Measurements from ENCODE around the gene CHORDC1.
"Not testable (repeated sequence)": the region's sequence is repeated elsewhere in the genome, so short reads cannot be mapped to it uniquely, and the experiment has no call there.

The CHORDC1 gene

GRCh38 chr11:90216611-90217010 is 6.2 kb downstream of the CHORDC1 start:
- no peak for DNase-seq (ENCODE audit: low read depth in 2 of 2)

DNA sequence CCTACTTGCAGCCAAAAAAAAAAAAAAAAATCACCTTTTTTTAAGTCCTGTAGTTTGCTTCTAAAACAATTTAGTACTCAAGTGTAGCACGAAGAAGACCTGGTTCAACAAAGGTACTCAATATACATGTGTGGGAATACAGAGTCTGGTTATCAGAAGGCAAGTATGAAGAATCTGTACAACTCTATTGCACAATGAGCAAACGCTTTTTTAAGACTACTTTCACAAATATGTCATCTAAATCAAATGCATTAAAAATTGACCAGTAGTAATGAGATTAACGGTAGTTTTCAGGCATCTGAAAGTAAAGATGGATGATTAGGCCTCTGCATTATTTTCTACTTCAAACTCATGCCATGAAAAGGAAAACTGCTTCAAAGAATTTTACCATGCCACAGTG is 9.5 kb downstream of the CHORDC1 start:
- DNase-seq (ENCODE audit: low read depth in 2 of 2), result no peak

DNA sequence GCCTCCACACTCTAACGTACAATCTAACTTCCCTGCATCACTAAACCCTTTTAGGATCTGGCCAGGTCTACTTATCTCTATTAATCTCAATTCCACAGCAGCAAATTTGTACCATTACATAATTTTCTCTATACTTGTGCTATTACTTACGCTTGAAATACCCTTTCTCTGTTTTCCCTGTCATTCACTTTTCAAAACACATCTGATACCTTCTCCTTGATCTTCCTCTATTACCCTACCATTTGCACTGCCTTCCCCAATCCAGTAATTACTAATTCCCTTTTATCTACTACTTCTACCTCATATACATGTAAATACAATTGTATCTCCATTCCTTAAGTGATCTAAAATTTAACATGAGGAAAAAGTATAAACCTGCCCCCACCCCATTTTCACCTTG is 14.0 kb downstream of the CHORDC1 start:
- no peak for DNase-seq (ENCODE audit: low read depth in 2 of 2)

GRCh38 chr11:90207992-90208391 is 14.9 kb downstream of the CHORDC1 start:
- not testable (repeated sequence) for DNase-seq (ENCODE audit: low read depth in 2 of 2)

DNA sequence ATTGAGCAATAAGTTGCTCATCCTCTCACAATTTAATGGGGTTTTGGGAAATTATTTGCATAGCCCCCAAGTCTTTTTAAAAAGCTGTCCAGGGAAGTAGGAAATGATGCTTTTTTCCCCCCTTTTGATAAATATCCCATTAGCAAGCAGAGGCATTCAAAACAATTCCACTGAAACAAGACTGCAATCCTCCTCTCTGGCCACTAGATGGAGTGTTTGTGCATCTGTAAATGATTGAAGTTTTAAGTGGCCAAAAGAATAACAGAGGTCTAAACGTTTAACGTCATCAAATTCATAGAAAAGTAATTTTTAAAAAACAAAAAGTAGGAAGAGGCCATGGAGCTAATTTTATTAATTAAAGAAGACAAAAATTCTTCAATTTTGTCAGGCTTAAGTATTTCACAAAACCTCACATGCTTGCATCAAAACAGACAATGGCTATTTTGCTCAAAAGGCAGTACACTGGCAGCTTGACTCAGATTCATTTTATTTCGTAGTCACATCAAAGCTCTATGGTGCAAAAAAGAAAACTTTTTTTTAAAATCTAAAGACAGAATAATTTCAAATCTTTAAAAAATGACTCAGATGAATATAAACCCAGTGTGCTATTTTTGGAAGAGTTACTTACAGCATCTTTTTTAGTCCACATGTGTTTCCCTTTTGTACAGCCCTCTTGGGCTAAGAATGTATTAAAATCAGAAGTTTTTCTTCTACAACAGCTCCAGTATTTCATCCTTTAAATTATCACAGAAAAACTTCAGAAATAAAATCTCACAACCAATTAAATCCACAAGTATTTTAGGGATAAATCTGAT is 17.8 kb downstream of the CHORDC1 start:
- DNase-seq (ENCODE audit: low read depth in 2 of 2), result no peak

DNA sequence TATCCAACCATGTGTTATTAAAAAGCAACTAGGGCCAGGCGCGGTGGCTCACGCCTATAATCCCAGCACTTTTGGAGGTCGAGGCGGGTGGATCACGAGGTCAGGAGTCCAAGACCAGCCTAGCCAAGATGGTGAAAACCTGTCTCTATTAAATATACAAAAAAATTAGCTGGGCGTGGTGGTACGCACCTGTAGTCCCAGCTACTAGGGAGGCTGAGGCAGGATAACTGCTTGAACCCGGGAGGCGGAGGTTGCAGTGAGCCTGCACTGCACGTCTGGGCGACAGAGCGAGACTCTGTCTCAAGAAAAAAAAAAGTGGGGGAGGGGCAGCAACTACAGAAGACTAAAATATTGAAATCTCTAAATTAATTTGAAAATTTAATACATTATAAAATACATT is 18.4 kb downstream of the CHORDC1 start:
- DNase-seq (ENCODE audit: low read depth in 2 of 2), result no peak

DNA sequence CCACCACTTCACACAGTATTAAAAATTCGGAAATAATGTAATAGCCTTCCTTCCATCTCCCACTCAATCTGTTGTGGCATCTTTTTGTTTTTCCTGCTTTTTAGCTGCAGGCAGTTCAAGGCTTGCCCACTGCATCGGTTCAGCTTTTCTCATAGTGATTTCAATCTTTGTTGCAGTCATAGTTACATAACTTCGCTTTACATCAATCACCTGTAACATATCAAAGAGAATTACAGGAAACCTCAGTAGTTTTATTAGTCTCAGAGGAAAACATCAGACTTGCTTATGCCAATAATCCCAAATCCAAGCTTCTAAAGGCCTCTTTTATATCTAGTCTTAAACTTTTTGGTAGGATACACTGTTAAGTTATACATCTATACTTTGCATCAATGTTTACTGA is 20.5 kb downstream of the CHORDC1 start:
- no peak for DNase-seq (ENCODE audit: low read depth in 2 of 2)

GRCh38 chr11:90197377-90197776 is 25.5 kb downstream of the CHORDC1 start:
- no peak for DNase-seq (ENCODE audit: low read depth in 2 of 2)

DNA sequence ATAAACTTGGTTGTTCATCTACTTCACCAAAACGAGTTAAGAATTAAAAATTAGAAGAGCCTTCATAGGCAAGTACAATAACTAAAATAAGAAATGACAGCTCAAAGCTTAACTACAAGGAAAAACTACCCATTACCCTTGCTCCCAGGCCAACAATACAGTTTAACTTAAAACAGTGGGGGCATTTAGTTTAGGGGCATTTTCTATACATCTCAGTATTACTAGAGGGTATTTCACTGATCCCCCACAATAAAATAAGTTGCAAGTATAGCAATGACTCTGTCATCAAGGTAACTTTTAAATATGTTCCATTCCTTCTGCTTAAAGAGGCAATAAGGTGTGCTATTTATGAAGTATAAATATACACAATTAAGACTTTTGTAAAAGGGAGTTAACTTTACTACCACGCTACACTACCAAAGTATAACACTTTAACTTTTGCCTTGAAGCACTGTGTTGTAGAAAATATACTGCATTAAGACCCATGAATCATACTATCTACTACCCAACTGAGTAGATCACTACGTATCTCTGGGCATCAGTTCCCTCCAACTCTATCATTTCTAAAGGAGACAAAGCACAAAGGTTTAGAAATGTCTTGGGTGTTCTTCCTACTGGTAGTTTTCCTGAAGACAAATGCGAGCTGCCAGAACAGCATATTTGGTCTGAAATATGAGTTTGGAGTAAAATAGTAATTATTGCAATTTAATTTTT is 29.8 kb downstream of the CHORDC1 start:
- no peak for DNase-seq (ENCODE audit: low read depth in 2 of 2)

DNA sequence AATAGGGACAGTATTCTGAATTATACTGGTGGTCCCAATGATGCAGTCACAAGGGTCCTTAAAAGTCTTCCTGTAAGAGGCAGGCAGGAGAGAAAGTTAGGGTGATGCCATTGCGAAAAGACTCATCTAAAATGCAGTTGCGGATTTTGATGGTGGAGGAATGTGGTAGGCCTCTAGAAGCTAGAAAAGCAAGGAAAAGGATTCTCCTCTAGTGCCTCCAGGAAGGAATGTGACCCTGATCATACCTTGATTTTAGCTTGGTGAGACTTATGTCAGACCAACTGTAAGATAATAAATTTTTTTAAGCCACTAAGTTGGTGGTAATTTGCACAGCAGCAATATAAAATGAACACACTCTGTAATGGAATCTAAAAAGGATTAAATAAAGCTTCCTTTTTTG is 33.8 kb downstream of the CHORDC1 start:
- no peak for DNase-seq (ENCODE audit: low read depth in 2 of 2)

DNA sequence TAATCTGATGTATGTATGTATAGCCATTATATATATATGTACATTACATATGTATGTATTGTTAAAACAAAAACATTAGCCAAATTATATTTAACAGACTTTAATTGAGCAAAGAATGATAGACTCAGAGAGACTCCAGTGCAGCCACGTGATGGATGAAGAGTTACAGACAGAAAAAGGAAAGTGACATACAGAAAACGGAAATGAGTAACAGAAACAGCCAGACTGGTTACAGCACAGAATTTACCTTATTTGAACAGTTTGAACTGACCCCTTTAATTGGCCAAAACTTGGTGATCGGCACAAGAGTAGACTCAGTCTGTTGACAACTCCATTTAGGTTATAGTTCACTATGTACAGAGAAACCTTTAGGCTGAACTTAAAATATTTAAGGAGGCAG is 35.0 kb downstream of the CHORDC1 start:
- no peak for DNase-seq (ENCODE audit: low read depth in 2 of 2)

- DNase-seq (ENCODE audit: low read depth in 2 of 2), result no peak
These were observed 42.9 kb downstream of the CHORDC1 start for GRCh38 chr11:90179923-90180322.

DNA sequence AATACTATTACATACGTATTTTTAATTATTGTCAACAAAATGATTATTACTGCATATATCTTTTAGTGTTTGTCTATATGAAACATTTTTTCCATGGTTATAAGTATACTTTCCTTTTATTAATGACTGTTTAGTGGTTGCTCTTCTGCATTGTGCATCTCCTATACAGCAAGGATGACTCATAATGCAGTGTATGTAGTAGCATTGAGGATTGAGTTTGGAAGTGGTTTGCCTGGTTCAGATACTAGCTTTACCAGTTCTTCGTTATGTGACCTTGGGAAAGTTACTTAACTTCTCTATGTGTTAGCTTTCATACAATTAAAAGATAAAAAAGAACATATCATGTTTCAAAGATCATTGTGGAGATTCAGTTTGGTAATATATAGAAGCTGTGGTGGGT is 44.1 kb downstream of the CHORDC1 start:
- no peak for DNase-seq (ENCODE audit: low read depth in 2 of 2)

DNA sequence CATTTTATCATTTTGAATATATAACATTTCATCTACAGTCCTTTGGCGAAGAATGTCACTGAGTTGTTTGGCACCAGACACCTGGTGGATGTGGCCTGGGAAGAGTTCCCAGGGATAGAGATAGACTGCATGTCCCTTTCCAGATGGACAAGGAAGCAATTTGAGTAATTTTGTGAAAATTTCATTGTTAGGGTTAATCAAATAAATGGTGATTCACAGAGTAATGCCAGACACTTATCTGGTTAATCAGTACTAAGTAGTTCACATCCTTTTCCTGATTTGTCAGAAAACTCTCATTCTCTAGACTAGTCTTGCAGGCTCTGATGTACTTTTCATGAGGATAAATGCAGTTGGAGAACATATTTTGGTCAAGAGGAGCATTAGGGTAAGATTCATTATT is 46.8 kb downstream of the CHORDC1 start:
- DNase-seq (ENCODE audit: low read depth in 2 of 2), result no peak

DNA sequence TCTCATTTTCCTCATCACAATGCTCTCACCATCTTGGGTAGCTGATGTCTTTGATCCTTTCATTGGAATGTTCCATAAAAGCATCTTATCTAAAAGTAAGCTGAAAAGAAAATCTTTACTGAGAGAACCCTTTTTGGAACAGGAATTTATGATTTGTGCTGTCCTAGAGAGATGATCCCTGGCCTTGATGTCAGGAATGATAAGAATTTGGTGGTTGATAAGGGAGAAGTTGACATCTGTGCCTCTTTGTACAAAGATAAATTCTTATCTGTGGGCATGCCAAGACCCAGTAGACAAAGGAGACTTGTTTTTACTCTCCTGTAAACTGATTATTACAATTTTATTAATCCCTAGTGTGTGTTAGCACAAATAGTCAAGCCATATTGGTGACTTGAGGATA is 51.5 kb downstream of the CHORDC1 start:
- DNase-seq (ENCODE audit: low read depth in 2 of 2), result no peak

GRCh38 chr11:90168571-90168970 is 54.3 kb downstream of the CHORDC1 start:
- DNase-seq (ENCODE audit: low read depth in 2 of 2), result no peak

GRCh38 chr11:90167704-90168103 is 55.1 kb downstream of the CHORDC1 start:
- not testable (repeated sequence) for DNase-seq (ENCODE audit: low read depth in 2 of 2)

DNA sequence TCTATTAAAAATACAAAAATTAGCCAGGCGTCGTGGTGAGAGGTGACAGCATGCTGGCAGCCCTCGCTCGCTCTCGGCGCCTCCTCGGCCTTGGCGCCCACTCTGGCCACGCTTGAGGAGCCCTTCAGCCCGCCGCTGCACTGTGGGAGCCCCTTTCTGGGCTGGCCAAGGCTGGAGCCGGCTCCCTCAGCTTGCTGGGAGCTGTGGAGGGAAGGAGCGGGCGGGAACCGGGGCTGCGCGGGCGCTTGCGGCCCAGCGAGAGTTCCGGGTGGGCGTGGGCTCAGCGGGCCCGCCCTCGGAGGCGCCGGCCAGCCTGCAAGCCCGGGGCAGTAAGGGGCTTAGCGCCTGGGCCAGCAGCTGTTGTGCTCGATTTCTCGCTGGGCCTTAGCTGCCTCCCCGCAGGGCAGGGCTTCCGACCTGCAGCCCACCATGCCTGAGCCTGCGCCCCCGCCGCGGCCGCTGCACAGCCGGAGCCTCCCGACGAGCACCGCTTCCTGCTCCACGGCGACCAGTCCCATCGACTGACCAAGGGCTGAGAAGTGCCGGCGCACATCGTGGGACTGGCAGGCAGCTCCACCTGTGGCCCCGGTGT is 55.8 kb downstream of the CHORDC1 start:
- DNase-seq (ENCODE audit: low read depth in 2 of 2), result not testable (repeated sequence)
